Tibial nerve (tissue), 4 donors: Measurements from ENCODE around the gene SAMSN1.

Experiments used
- EP300 ChIP-seq, 2 donors: sonication (generic); formaldehyde crosslinking; IDR thresholded peaks; one replicate each; pipeline ENCODE4 v1.6.1; 2017; ENCODE audit warnings: antibody characterized with exemption in 2 of 2, mild to moderate bottlenecking in 1 of 2
- POLR2A ChIP-seq, 2 donors: fragments of 450-650 bp; IDR thresholded peaks; one replicate each; pipeline ENCODE4 v1.6.1; 2017; ENCODE audit warnings: antibody characterized with exemption in 2 of 2, mild to moderate bottlenecking in 2 of 2, moderate library complexity in 2 of 2
- TF ChIP-seq, protein P1 (sequence below), 5 experiments: fragments of 200-600 bp in 3 of 5; fragments of 450-650 bp in 2 of 5; sonication (generic) in 3 of 5; IDR thresholded peaks; one replicate each; pipeline ENCODE4 v1.5.1; 2016 to 2019; ENCODE audit warnings: antibody characterized with exemption in 5 of 5, mild to moderate bottlenecking in 3 of 5, moderate library complexity in 2 of 5

DNA sequence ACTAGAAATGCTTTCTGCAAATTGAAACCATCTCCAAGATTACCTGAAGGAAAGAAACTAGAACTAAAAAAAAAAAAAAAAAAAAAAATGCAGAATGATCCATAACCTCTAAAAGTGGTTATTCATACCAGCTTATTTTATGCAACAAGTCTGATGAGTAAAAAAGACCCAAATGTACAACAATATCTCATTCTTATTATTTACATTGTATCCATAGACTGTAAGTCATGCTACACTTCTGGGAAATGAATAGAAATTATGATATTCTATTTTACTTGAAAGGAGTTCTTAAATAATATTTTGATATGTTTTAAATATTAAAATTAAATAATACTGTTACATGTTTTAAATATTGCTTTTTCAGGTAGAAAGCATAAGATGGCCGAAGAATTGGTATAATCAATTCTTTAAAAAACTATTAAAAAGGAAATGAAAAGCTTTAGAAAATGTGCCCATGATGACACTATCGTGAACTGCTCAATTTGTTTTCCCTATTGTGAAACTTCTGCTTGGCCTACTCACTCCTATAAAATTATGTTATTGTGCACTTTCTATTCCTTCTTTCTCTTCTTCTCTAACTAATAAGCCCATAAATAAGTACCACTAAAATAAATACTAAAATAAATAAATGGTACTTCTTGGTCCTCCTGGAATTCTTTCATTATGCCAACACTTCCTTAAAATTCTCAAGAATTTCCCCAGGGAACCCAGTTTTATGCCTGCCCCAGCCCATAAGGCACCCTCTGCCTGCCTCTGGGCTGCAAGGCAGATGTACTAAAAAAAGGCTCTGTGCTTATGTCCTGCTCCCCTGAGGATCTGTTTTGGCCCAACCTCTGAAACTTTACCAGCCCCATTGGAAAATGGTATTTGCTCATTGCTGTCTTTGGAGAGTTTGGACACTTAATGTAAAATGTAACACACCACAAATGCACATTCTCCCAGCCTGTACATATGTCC lies 18.1 kb downstream of the SAMSN1 start:
- TF ChIP-seq POLR2A (IDR thresholded peaks at IDR 0.05) (no peak), EP300 (IDR thresholded peaks at IDR 0.05) (no peak)
- TF ChIP-seq, protein P1, sequence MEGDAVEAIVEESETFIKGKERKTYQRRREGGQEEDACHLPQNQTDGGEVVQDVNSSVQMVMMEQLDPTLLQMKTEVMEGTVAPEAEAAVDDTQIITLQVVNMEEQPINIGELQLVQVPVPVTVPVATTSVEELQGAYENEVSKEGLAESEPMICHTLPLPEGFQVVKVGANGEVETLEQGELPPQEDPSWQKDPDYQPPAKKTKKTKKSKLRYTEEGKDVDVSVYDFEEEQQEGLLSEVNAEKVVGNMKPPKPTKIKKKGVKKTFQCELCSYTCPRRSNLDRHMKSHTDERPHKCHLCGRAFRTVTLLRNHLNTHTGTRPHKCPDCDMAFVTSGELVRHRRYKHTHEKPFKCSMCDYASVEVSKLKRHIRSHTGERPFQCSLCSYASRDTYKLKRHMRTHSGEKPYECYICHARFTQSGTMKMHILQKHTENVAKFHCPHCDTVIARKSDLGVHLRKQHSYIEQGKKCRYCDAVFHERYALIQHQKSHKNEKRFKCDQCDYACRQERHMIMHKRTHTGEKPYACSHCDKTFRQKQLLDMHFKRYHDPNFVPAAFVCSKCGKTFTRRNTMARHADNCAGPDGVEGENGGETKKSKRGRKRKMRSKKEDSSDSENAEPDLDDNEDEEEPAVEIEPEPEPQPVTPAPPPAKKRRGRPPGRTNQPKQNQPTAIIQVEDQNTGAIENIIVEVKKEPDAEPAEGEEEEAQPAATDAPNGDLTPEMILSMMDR (IDR thresholded peaks at IDR 0.05): no peak
